Activated B cell treated with CpG ODN at 0.5 μM for 24 hours (primary cell): ENCODE data around the gene RCSD1. TPM values are rescaled to one million over a fixed set of nuclear protein-coding genes. Genes with fewer than 3 reads are reported as not detected.

Source experiments
- ATAC-seq: fragments of 200-7000 bp; cut with Tn5 transposase; one replicate; pipeline ENCODE4 v1.10.0; 2021; ENCODE audit warnings: low read depth, mild to moderate bottlenecking, moderate library complexity
- CTCF ChIA-PET: fragments of 350-600 bp; sonication (Branson Sonifier 250); formaldehyde crosslinking; loops from one replicate; lab custom pipeline; 2021; ENCODE audit warnings: antibody characterized with exemption; lab: Charles Lee
- POLR2A ChIA-PET: fragments of 350-600 bp; sonication (Branson Sonifier 250); formaldehyde crosslinking; loops from one replicate; lab custom pipeline; 2021; ENCODE audit warnings: antibody characterized with exemption; lab: Charles Lee
- DNase-seq: peaks from one replicate; pipeline ENCODE4 v3.0.0; 2022
- H3K27ac Mint-ChIP-seq: one replicate; pipeline ENCODE4 v1.8.0; 2020; ENCODE audit warnings: mixed read lengths
- H3K27me3 Mint-ChIP-seq: one replicate; pipeline ENCODE4 v1.8.0; 2021; ENCODE audit warnings: mixed read lengths
- H3K36me3 Mint-ChIP-seq: one replicate; pipeline ENCODE4 v1.8.0; 2021; ENCODE audit warnings: low read depth, mixed read lengths
- H3K4me1 Mint-ChIP-seq: one replicate; pipeline ENCODE4 v1.8.0; 2021; ENCODE audit warnings: mixed read lengths
- H3K4me3 Mint-ChIP-seq: one replicate; pipeline ENCODE4 v1.8.0; 2020; ENCODE audit warnings: mild to moderate bottlenecking, mixed read lengths
- H3K9me3 Mint-ChIP-seq: one replicate; pipeline ENCODE4 v1.8.0; 2020; ENCODE audit warnings: mixed read lengths
- CTCF ChIP-seq: fragments of 200-600 bp; IDR thresholded peaks from one replicate; pipeline ENCODE4 v1.8.0; 2022; ENCODE audit warnings: antibody characterized with exemption, mild to moderate bottlenecking
- intact Hi-C: fragments of 100-400 bp; cut with micrococcal nuclease; formaldehyde crosslinking; loops from one replicate; pipeline ENCODE4 v1.15.1; 2024
- total RNA-seq: library from RNA; stranded (reverse); gene quantifications from 2 replicates; pipeline ENCODE4 v1.2.3, GENCODE V29; 2022

The RCSD1 gene
- total RNA-seq, 1 donor from 2014 or later = 185 TPM

DNA sequence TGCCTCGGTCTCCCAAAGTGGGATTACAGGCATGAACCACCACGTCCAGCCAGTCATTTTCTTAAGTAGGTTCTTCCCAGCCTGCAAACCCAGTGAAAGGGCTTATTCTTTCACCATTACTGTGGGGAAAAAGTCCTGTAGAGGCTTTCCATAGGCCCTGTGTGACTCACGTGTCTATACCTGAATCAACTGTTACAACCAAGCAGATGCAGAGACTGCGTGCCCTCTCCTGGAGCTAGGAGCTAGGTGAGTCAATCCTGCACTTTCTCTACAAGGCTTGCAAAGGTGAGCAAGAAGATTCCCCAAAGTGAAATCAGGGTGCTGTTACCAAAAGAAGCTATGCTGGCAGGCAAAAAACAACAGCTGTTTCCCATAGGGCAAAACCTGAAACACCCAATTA lies 77.9 kb downstream of the RCSD1 start:
- ChIA-PET CTCF (interaction anchor here (2.0 to 2.8 kb wide), 2 partner anchors 20 to 107 kb away, joined by 12 read pairs; no protein-coding TSS in a partner anchor), POLR2A (interaction anchor here (0.6 to 2.0 kb wide), 5 partner anchors 9 to 105 kb away, joined by 3 to 14 read pairs (median 6); partner anchors contain the start of gene MPZL1)
- intact Hi-C loops = loop anchor here (1.0 kb wide), 2 partner anchors 7 to 8 kb away; no protein-coding TSS in a partner anchor
- DNase-seq (no peak), ATAC-seq (no peak)
- TF ChIP-seq CTCF = no peak
- Mint-ChIP-seq H3K4me1 (peaks cover 84% of the 10 kb centered on the region), H3K36me3 (peaks cover 49% of the 10 kb centered on the region), H3K4me3 (peak overlapping the region; percentile 47), H3K27me3 (no peaks in the 10 kb centered on the region), H3K9me3 (no peaks in the 10 kb centered on the region), H3K27ac (peak overlapping the region; percentile 89)

GRCh38 chr1:167708940-167709389 lies 78.9 kb downstream of the RCSD1 start:
- TF ChIP-seq CTCF = no peak
- Mint-ChIP-seq H3K36me3 (peaks cover 39% of the 10 kb centered on the region), H3K4me3 (peak overlapping the region; percentile 77), H3K27me3 (no peaks in the 10 kb centered on the region), H3K4me1 (peaks cover 84% of the 10 kb centered on the region), H3K27ac (peak overlapping the region; percentile 89), H3K9me3 (no peaks in the 10 kb centered on the region)
- peak; percentile 53 for DNase-seq
- ATAC-seq = peak; percentile 72
- intact Hi-C loops = loop anchor here (1.0 kb wide), 3 partner anchors 9 to 94 kb away; partner anchors contain the start of gene MPZL1
- CTCF ChIA-PET = interaction anchor here (2.0 to 2.8 kb wide), 2 partner anchors 21 to 108 kb away, joined by 12 read pairs; no protein-coding TSS in a partner anchor
- POLR2A ChIA-PET = interaction anchor here (0.6 to 2.0 kb wide), 12 partner anchors 10 to 272 kb away, joined by 3 to 14 read pairs (median 6); partner anchors contain the start of gene DCAF6

DNA sequence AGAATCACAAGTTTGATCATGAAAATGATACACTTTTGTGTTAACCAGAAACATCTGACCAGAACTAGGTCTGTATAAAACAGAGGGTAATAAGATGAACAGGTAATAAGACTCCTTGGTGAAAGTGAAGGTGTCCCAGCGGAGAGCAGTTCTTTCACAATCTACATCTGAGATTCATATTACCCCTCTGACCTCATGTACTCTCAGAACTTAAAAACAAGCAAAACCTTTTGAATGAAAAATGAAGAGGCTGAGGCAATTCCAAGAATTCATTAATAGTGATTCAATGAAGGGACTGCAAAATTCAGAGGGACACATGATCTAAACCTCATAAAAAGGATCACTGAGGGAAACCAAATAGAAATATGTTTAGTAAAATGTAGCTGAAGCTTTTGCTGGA lies 80.8 kb downstream of the RCSD1 start:
- DNase-seq (no peak), ATAC-seq (no peak)
- no peak overlapping the region for H3K4me3 Mint-ChIP-seq
- ChIA-PET CTCF (no interaction called here), POLR2A (no interaction called here)
- intact Hi-C loops = loop anchor here (2.0 to 10.0 kb wide), 3 partner anchors 22 to 1984 kb away; no protein-coding TSS in a partner anchor
- H3K9me3 Mint-ChIP-seq = no peaks in the 10 kb centered on the region
- H3K4me1 Mint-ChIP-seq = peaks cover 79% of the 10 kb centered on the region
- no peak overlapping the region for H3K27ac Mint-ChIP-seq
- H3K27me3 Mint-ChIP-seq = peaks cover 7% of the 10 kb centered on the region
- peaks cover 33% of the 10 kb centered on the region for H3K36me3 Mint-ChIP-seq
- TF ChIP-seq CTCF = no peak

- ChIA-PET CTCF (no interaction called here), POLR2A (interaction anchor here (0.6 kb wide), 1 partner anchor 210 kb away, joined by 3 read pairs; no protein-coding TSS in a partner anchor)
- Mint-ChIP-seq H3K9me3 (no peaks in the 10 kb centered on the region), H3K4me1 (peaks cover 73% of the 10 kb centered on the region), H3K36me3 (peaks cover 23% of the 10 kb centered on the region), H3K27me3 (peaks cover 7% of the 10 kb centered on the region), H3K27ac (peak overlapping the region; percentile 27), H3K4me3 (no peak overlapping the region)
- intact Hi-C loops = loop anchor here (2.0 to 10.0 kb wide), 3 partner anchors 23 to 1983 kb away; no protein-coding TSS in a partner anchor
- TF ChIP-seq CTCF = no peak
- DNase-seq (no peak), ATAC-seq (no peak)
These were observed 81.8 kb downstream of the RCSD1 start for GRCh38 chr1:167711797-167712196.
